Hepatocyte (in vitro differentiated cells): ENCODE data around the gene TMEM156.

ENCODE experiments used
- EZH2 ChIP-seq: fragments of 200-600 bp; sonication (generic); IDR thresholded peaks from 2 replicates; pipeline ENCODE4 v1.6.1; 2016; ENCODE audit warnings: antibody characterized with exemption, mild to moderate bottlenecking, borderline replicate concordance
- TF ChIP-seq, protein P1 (sequence below): fragments of 200-600 bp; sonication (generic); IDR thresholded peaks from 2 replicates; pipeline ENCODE4 v1.5.1; 2016; ENCODE audit warnings: antibody characterized with exemption, mild to moderate bottlenecking; ENCODE audit not compliant: poor library complexity

- TF ChIP-seq, protein P1, sequence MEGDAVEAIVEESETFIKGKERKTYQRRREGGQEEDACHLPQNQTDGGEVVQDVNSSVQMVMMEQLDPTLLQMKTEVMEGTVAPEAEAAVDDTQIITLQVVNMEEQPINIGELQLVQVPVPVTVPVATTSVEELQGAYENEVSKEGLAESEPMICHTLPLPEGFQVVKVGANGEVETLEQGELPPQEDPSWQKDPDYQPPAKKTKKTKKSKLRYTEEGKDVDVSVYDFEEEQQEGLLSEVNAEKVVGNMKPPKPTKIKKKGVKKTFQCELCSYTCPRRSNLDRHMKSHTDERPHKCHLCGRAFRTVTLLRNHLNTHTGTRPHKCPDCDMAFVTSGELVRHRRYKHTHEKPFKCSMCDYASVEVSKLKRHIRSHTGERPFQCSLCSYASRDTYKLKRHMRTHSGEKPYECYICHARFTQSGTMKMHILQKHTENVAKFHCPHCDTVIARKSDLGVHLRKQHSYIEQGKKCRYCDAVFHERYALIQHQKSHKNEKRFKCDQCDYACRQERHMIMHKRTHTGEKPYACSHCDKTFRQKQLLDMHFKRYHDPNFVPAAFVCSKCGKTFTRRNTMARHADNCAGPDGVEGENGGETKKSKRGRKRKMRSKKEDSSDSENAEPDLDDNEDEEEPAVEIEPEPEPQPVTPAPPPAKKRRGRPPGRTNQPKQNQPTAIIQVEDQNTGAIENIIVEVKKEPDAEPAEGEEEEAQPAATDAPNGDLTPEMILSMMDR, result no peak
- no peak for TF ChIP-seq EZH2
Measured at GRCh38 chr4:39048311-39048710, 16.1 kb upstream of the TMEM156 start.
